ENCODE data around the gene CD164.
A peak's percentile ranks its signal among the peaks of the same experiment; 100 is the strongest.

The CD164 gene

DNA sequence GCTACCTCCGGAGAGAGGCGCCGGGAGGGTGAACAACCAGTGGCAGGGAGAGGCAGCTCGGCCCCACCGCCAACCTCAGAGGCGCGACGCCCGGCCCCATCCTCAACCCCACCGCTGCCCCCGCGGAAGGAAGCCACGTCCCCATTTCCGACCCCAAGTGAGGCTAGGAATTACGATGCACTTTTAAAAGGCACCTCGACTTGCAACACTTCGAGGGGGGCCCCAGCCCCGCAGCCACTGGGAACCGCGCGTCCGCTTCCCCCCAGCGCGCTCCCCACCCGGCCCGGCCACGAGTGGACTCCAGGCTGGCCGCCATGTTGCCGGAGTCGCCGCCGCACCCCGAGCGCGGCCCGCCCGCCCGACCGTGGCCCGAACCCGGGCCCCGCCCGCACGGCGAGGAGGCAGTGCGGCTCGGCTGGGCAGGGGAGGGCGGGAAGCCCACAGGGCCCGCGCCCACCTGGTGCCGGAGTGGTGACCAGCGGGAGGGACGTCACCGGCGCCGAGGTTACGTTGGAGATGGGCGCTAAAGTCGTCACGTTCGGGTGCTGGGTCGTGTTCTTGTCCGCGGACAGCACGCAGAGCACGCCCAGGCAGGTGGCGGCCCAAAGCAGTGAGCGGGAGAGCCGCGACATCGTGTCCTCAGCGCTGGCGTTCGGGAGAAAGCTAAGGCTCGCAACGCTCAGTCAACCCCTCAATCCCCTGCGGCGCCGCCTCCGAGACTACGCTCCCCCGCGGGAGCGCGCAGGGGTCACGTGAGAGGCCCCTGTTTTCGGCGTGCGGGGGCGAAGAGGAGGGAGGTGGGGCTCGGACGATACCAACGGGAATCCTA, at the start of gene CD164:
Gene CD164 (minus strand): TSS at position 721 of the 829 bp plus-strand sequence. CDS start 89 bp downstream, at position 632.
- Histone ChIP-seq H3K27me3 (ENCODE audit: low read depth, low read length) (no peaks in the 10 kb centered on the region), H3K27ac (ENCODE audit: low read length) (peak within 1 kb of the TSS; percentile 99), H3K4me3 (ENCODE audit: low read depth in 1 of 2, low read length in 2 of 2) (peak within 1 kb of the TSS; percentile 88 to 95), H3K9me3 (ENCODE audit: control insufficient read depth in 1 of 2, low read length in 2 of 2) (no peaks in the 10 kb centered on the region), H3K4me1 (ENCODE audit: control insufficient read depth in 1 of 2, insufficient read depth in 2 of 2, low read length in 2 of 2) (peaks cover 18 to 42% of the 10 kb centered on the region in 2 donors), H3K36me3 (ENCODE audit: control insufficient read depth in 1 of 2, insufficient read depth in 2 of 2, low read length in 2 of 2) (peaks cover 9 to 10% of the 10 kb centered on the region in 2 donors)

DNA sequence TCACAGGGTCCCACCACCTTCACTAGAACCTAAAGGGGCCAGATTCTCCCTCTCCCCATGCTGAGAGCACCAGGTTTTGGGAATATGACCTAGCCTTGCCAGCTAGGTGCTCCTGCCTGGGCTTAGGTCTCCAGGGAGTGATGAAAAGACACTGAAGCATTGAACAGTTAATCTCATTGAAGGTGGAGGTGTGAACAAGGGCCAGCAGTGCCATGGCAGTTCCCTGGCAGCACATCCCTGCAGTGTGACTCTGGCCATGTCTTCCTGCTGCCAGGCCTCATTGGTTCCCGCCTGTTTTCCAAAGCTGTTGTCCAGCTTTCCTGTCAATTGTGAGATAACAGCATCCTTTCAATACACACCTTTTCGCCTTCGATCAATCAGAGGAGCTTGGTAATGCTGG, 47.2 kb upstream of the CD164 start:
- Histone ChIP-seq H3K4me3 (ENCODE audit: low read depth in 1 of 2, low read length in 2 of 2) (no peak overlapping the region), H3K4me1 (ENCODE audit: control insufficient read depth in 1 of 2, insufficient read depth in 2 of 2, low read length in 2 of 2) (no peaks in the 10 kb centered on the region), H3K9me3 (ENCODE audit: control insufficient read depth in 1 of 2, low read length in 2 of 2) (no peaks in the 10 kb centered on the region), H3K27me3 (ENCODE audit: low read depth, low read length) (no peaks in the 10 kb centered on the region), H3K36me3 (ENCODE audit: control insufficient read depth in 1 of 2, insufficient read depth in 2 of 2, low read length in 2 of 2) (no peaks in the 10 kb centered on the region), H3K27ac (ENCODE audit: low read length) (no peak overlapping the region)

DNA sequence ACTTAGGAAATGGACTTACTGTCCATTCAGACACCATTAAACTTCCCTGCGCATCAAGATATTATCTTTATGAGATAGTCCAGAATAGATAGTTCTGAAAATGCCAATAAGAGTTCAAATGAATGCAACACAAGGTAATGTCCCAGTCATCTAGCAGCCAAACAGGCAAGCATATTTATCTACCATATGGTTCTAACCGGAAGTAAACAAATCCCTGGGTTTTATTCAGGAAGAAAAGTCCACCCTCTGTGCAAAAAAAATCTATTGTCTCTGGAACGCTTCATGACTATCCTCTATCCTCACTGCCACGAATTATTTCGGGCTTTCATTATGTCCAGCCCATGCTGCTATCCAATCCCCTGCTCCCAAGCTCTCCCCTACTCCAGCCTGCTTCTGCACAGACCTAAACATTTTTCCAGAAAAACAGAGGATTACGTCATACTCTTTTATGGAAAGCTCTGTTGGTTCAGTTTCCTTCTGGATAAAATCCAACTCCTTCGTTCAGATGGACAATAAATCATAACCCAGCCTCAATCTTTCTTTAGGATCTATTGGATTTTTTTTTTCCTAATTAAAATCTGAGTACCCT, 46.7 kb upstream of the CD164 start:
- Histone ChIP-seq H3K4me1 (ENCODE audit: control insufficient read depth in 1 of 2, insufficient read depth in 2 of 2, low read length in 2 of 2) (no peaks in the 10 kb centered on the region), H3K36me3 (ENCODE audit: control insufficient read depth in 1 of 2, insufficient read depth in 2 of 2, low read length in 2 of 2) (no peaks in the 10 kb centered on the region), H3K9me3 (ENCODE audit: control insufficient read depth in 1 of 2, low read length in 2 of 2) (no peaks in the 10 kb centered on the region), H3K27me3 (ENCODE audit: low read depth, low read length) (no peaks in the 10 kb centered on the region), H3K4me3 (ENCODE audit: low read depth in 1 of 2, low read length in 2 of 2) (peak overlapping the region; percentile 2 to 41), H3K27ac (ENCODE audit: low read length) (no peak overlapping the region)

DNA sequence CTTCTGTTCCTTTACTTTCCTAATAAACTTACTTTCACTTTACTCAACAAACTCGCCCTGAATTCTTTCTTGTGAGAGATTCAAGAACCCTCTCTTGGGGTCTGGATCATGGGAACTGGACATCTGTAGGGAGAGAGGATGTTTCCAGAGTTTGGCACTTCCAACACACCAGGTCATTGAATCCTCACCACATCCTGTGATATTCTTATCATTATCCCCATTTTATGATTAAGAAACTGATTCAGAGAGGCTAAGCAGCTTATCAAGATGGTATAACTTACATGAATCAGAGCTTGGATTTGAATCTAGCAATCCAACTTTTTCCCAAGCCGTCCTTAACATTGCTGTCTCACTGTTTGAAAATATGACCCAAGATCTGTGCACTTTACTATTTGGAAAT, 42.7 kb upstream of the CD164 start:
- no peaks in the 10 kb centered on the region for H3K36me3 ChIP-seq (ENCODE audit: control insufficient read depth in 1 of 2, insufficient read depth in 2 of 2, low read length in 2 of 2)
- no peak overlapping the region for H3K27ac ChIP-seq (ENCODE audit: low read length)
- no peaks in the 10 kb centered on the region for H3K27me3 ChIP-seq (ENCODE audit: low read depth, low read length)
- no peak overlapping the region for H3K4me3 ChIP-seq (ENCODE audit: low read depth in 1 of 2, low read length in 2 of 2)
- no peaks in the 10 kb centered on the region for H3K4me1 ChIP-seq (ENCODE audit: control insufficient read depth in 1 of 2, insufficient read depth in 2 of 2, low read length in 2 of 2)
- no peaks in the 10 kb centered on the region for H3K9me3 ChIP-seq (ENCODE audit: control insufficient read depth in 1 of 2, low read length in 2 of 2)

DNA sequence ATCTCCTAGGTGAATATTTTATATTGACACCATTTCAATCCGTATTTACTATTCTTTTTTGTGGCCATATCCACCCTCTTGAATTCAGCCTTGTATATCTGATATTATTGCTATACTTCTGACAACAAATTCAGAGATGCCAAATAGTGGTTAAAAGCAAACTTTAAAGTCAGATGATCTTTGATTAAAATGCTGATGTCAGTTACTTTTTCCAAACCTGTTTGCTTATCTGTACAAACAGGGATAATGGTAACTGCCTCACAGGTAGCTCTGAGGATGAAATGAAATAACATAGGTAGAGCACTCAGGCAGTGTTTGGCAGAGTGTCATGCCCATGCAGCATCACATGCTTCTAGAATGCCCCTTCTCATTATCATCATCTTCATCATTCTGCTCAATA, 38.9 kb upstream of the CD164 start:
- Histone ChIP-seq H3K27me3 (ENCODE audit: low read depth, low read length) (no peaks in the 10 kb centered on the region), H3K4me3 (ENCODE audit: low read depth in 1 of 2, low read length in 2 of 2) (no peak overlapping the region), H3K4me1 (ENCODE audit: control insufficient read depth in 1 of 2, insufficient read depth in 2 of 2, low read length in 2 of 2) (no peaks in the 10 kb centered on the region), H3K36me3 (ENCODE audit: control insufficient read depth in 1 of 2, insufficient read depth in 2 of 2, low read length in 2 of 2) (no peaks in the 10 kb centered on the region), H3K9me3 (ENCODE audit: control insufficient read depth in 1 of 2, low read length in 2 of 2) (no peaks in the 10 kb centered on the region), H3K27ac (ENCODE audit: low read length) (no peak overlapping the region)

DNA sequence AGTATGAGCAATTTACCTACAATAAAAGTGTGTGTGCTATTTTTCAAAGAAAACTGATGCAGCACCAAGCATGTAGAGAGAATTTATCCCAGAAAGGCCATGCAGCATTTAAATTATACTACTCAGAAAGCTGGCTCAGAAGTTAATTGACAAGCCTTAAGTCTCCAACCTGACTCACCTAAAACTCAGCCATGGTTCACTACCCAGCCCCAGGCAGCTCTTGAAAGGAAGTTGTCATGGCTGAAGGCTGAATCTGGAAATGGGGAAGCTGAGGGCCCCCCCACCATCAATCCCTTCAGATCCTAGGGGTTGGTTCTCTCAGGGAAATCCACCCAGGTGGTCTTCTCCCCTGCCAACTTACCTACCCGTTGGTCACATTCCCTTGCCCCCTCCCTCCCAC, 38.5 kb upstream of the CD164 start:
- H3K27ac ChIP-seq (ENCODE audit: low read length), result no peak overlapping the region
- no peaks in the 10 kb centered on the region for H3K36me3 ChIP-seq (ENCODE audit: control insufficient read depth in 1 of 2, insufficient read depth in 2 of 2, low read length in 2 of 2)
- H3K4me1 ChIP-seq (ENCODE audit: control insufficient read depth in 1 of 2, insufficient read depth in 2 of 2, low read length in 2 of 2), result no peaks in the 10 kb centered on the region
- no peaks in the 10 kb centered on the region for H3K9me3 ChIP-seq (ENCODE audit: control insufficient read depth in 1 of 2, low read length in 2 of 2)
- no peak overlapping the region for H3K4me3 ChIP-seq (ENCODE audit: low read depth in 1 of 2, low read length in 2 of 2)
- H3K27me3 ChIP-seq (ENCODE audit: low read depth, low read length), result no peaks in the 10 kb centered on the region

DNA sequence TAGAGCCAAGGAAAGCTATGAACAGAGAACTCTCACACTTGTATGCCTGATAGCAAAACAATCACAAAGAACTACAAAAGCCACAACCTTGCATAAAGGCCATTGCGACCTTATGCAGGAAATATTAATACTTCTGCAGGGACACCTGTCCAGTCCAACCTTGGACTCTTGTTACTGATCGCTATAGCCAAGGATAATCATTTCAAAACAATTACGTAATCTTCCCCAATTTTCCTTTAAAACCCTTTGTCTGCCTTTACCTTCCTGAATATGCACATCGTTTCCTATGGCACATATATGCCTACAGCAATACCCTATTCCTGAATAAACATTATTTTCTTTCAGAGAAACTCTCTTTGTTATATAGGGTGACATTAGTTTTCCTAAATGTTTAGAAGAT, 35.4 kb upstream of the CD164 start:
- no peaks in the 10 kb centered on the region for H3K27me3 ChIP-seq (ENCODE audit: low read depth, low read length)
- no peak overlapping the region for H3K27ac ChIP-seq (ENCODE audit: low read length)
- H3K4me3 ChIP-seq (ENCODE audit: low read depth in 1 of 2, low read length in 2 of 2), result no peak overlapping the region
- no peaks in the 10 kb centered on the region for H3K9me3 ChIP-seq (ENCODE audit: control insufficient read depth in 1 of 2, low read length in 2 of 2)
- no peaks in the 10 kb centered on the region for H3K4me1 ChIP-seq (ENCODE audit: control insufficient read depth in 1 of 2, insufficient read depth in 2 of 2, low read length in 2 of 2)
- H3K36me3 ChIP-seq (ENCODE audit: control insufficient read depth in 1 of 2, insufficient read depth in 2 of 2, low read length in 2 of 2), result no peaks in the 10 kb centered on the region

DNA sequence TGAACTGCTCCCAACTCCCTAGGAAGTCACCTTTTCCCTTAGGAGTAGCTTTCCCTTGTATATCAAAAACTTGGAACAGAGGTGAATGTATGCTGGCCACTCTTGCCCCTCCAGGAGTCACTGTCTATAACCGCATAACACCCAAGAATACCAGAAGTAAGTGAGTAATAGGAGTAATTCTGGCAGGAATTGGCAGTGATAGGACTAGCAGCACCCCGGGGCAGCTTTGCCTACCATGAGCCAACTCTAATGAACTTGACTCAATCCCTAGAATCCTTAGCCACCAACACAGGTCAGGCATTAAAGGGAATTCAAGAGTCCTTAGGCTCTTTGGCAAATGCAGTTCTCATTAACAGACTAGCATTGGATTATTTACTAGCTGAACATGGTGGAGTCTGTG, 28.8 kb upstream of the CD164 start:
- H3K36me3 ChIP-seq (ENCODE audit: control insufficient read depth in 1 of 2, insufficient read depth in 2 of 2, low read length in 2 of 2), result no peaks in the 10 kb centered on the region
- no peaks in the 10 kb centered on the region for H3K9me3 ChIP-seq (ENCODE audit: control insufficient read depth in 1 of 2, low read length in 2 of 2)
- H3K27ac ChIP-seq (ENCODE audit: low read length), result no peak overlapping the region
- no peak overlapping the region for H3K4me3 ChIP-seq (ENCODE audit: low read depth in 1 of 2, low read length in 2 of 2)
- H3K27me3 ChIP-seq (ENCODE audit: low read depth, low read length), result no peaks in the 10 kb centered on the region
- H3K4me1 ChIP-seq (ENCODE audit: control insufficient read depth in 1 of 2, insufficient read depth in 2 of 2, low read length in 2 of 2), result no peaks in the 10 kb centered on the region

DNA sequence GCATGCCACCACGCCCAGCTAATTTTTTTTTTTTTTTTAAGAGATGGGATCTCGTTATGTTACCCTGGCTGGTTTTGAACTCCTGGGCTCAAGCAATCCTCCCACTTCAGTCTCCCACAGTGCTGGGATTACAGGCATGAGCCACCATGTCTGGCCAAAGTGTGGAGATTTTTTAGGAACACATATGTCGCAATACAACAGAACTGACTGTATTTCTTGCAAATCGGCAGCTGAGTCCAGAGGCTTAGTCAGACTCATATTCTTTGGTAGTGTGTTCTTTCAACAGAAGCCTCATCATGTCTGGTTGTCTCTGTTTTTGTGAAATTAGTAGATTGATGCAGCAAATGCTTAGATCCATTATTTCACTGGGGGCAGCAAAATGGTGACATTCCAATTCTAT, 23.9 kb upstream of the CD164 start:
- Histone ChIP-seq H3K27me3 (ENCODE audit: low read depth, low read length) (no peaks in the 10 kb centered on the region), H3K9me3 (ENCODE audit: control insufficient read depth in 1 of 2, low read length in 2 of 2) (no peaks in the 10 kb centered on the region), H3K4me1 (ENCODE audit: control insufficient read depth in 1 of 2, insufficient read depth in 2 of 2, low read length in 2 of 2) (no peaks in the 10 kb centered on the region), H3K4me3 (ENCODE audit: low read depth in 1 of 2, low read length in 2 of 2) (no peak overlapping the region), H3K36me3 (ENCODE audit: control insufficient read depth in 1 of 2, insufficient read depth in 2 of 2, low read length in 2 of 2) (no peaks in the 10 kb centered on the region), H3K27ac (ENCODE audit: low read length) (no peak overlapping the region)

DNA sequence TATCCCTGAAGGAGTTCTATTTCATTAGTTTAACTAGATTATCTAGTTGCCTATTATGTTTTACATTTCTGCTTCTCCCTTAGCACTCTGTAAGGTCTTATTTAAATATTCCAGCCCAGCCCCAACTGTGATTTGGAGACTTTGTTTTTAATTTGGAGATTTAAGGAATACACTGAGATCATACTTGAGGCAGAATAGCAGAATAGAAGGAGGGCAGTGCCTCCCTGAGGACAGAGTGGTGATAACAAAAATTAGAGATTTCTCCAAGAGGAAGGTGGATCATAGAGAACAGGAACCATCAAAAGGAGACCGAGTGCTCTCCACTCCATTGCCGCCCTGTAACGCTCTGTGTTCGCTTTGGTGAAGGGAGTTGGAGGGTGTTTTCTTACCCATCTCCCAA, 14.8 kb upstream of the CD164 start:
- Histone ChIP-seq H3K4me1 (ENCODE audit: control insufficient read depth in 1 of 2, insufficient read depth in 2 of 2, low read length in 2 of 2) (no peaks in the 10 kb centered on the region), H3K36me3 (ENCODE audit: control insufficient read depth in 1 of 2, insufficient read depth in 2 of 2, low read length in 2 of 2) (no peaks in the 10 kb centered on the region), H3K27me3 (ENCODE audit: low read depth, low read length) (no peaks in the 10 kb centered on the region), H3K9me3 (ENCODE audit: control insufficient read depth in 1 of 2, low read length in 2 of 2) (no peaks in the 10 kb centered on the region), H3K27ac (ENCODE audit: low read length) (no peak overlapping the region), H3K4me3 (ENCODE audit: low read depth in 1 of 2, low read length in 2 of 2) (no peak overlapping the region)

DNA sequence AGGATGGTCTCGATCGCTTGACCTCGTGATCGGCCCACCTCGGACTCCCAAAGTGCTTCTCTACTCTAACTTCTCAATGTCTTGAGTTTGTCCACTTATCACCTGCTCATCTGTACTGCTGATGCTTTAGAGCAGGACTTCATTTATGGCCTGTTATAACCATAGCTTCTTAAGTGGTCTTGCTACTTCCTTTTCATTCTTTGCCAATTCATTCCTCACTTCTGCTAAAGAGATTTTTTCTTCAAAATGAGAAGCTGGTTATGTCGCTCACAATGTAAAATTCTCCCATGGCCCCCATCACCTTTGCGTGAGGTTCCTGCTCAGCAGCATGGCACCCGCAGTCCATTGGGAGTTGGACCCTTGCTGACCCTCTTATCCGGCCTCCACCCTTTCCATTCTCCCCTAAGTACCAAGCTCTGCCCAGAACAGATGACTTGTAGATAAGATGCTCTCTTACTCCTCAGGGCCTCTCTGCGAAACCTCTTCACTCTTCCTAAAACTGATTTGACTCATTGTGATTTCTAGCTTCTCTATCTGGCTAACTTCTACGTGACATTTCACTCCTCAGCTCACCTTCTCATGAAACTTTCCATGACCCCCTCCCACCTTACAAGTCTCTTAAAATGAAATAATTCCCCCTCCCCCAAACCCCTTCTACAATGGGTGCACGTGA, 13.9 kb upstream of the CD164 start:
- Histone ChIP-seq H3K27ac (ENCODE audit: low read length) (no peak overlapping the region), H3K9me3 (ENCODE audit: control insufficient read depth in 1 of 2, low read length in 2 of 2) (no peaks in the 10 kb centered on the region), H3K36me3 (ENCODE audit: control insufficient read depth in 1 of 2, insufficient read depth in 2 of 2, low read length in 2 of 2) (no peaks in the 10 kb centered on the region), H3K4me3 (ENCODE audit: low read depth in 1 of 2, low read length in 2 of 2) (no peak overlapping the region), H3K27me3 (ENCODE audit: low read depth, low read length) (no peaks in the 10 kb centered on the region), H3K4me1 (ENCODE audit: control insufficient read depth in 1 of 2, insufficient read depth in 2 of 2, low read length in 2 of 2) (no peaks in the 10 kb centered on the region)
